Posterior cingulate gyrus (tissue), 11 donors: Measurements from ENCODE around the gene KIFAP3.
A peak's percentile ranks its signal among the peaks of the same experiment; 100 is the strongest.

Experiments
- DNase-seq, 10 donors: peaks; one replicate each; pipeline versions ENCODE4 v3.0.0 to v3.0.0-alpha.2; 2020 to 2021; ENCODE audit warnings: mixed read lengths in 3 of 10
- intact Hi-C: fragments of 100-400 bp; cut with DNase I; formaldehyde crosslinking; loops from one replicate; pipeline ENCODE4 v1.15.1; 2023

The KIFAP3 gene

GRCh38 chr1:169999761-170000160 lies 74.7 kb downstream of the KIFAP3 start:
- intact Hi-C loops, result no loop called here
- no peak for DNase-seq

GRCh38 chr1:169999331-169999741 lies 75.2 kb downstream of the KIFAP3 start:
- DNase-seq, result peak in 2 of 10 donors; percentile 4 to 7

DNA sequence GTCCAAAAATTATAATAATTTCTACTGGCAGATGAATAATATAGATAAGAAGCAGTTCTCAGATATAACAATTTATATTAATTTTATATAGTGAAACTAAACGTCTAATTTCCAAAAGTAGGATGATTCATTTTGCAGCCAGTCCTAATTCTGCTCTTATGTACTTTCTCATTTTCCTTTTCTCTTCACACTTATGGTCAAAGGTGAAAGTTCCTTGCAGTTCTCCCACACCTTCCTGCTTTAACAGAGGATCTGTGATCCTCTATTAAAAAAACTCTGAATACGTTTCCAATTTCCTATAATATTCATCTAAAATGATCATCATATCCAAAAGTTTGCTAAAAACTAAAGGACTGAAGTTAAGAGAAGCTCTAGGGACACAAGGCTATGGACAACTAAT lies 78.5 kb downstream of the KIFAP3 start:
- intact Hi-C loops, result no loop called here
- no peak for DNase-seq

More at GRCh38 chr1:169999331-169999741, 75.2 kb downstream of the KIFAP3 start:
- intact Hi-C loops, result no loop called here

GRCh38 chr1:169989246-169989645 lies 85.2 kb downstream of the KIFAP3 start:
- intact Hi-C loops, result no loop called here
- DNase-seq, result no peak

DNA sequence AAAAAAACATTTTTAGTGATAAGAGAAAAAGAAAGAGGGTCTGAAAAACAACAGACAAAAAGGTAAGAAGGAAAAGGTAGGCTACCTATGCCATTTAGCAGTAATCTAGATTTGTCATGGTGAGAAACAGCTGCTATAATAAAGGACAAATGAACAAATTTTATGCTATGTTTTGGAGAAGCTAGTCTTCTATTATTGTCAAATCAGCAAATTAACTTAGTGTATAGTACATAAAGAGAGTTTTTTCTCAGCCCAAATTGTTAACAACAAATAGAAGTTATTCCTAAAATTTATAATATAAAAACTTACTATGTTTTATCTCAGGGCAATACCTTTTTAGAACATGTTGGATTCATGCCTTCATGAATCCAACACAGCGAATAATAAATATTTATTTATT lies 88.7 kb downstream of the KIFAP3 start:
- intact Hi-C loops, result no loop called here

DNA sequence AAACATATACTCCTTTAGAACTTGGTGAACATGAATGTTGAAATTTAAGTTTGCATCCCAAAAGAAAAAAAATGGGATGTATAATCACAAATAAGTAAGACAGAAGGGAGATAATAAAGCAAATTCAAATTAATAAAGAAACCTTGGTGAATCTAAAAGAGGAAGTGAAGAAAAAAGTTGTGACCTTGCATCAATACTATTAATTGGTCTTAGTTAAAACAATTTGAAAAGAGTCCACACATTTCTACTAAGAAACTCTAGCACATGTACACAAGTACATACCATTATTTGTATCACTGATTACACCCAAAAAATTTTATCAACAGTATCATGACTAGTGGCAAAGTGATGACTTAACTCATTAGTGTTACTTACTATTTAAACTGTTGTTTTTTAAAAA lies 100.4 kb downstream of the KIFAP3 start:
- DNase-seq, result no peak
- intact Hi-C loops, result no loop called here

More for the DNA sequence above, 88.7 kb downstream of the KIFAP3 start:
- no peak for DNase-seq

DNA sequence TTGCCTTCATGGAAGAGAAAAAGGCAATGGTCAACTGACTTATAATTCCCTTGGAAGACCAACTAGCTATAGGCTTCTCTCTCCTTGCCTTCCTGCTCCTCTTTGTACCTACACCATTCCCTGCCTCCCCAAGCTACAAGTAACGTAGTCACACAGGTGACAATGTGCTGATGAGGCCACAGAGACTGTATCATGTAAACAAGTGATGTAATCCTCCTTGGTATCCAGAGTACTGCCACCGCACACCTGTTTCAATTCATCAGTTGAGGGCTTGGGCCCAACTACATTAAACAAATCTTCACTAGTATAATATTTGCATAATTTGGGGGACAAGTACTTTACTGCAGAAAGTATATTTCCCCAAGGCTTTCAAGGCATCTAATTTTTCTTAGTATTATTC lies 104.4 kb downstream of the KIFAP3 start:
- intact Hi-C loops, result no loop called here
- no peak for DNase-seq

- DNase-seq, result no peak
- intact Hi-C loops, result no loop called here
Observed at GRCh38 chr1:169968174-169968573, 106.3 kb downstream of the KIFAP3 start.

GRCh38 chr1:169964206-169964605 lies 110.3 kb downstream of the KIFAP3 start:
- no peak for DNase-seq
- intact Hi-C loops, result no loop called here

- intact Hi-C loops, result no loop called here
- DNase-seq, result no peak
Observed at GRCh38 chr1:169959686-169960085, 114.8 kb downstream of the KIFAP3 start.

- intact Hi-C loops, result no loop called here
- DNase-seq, result no peak
Observed at GRCh38 chr1:169958987-169959386, 115.5 kb downstream of the KIFAP3 start.

- no peak for DNase-seq
- intact Hi-C loops, result no loop called here
Observed at GRCh38 chr1:169957884-169958283, 116.6 kb downstream of the KIFAP3 start.

DNA sequence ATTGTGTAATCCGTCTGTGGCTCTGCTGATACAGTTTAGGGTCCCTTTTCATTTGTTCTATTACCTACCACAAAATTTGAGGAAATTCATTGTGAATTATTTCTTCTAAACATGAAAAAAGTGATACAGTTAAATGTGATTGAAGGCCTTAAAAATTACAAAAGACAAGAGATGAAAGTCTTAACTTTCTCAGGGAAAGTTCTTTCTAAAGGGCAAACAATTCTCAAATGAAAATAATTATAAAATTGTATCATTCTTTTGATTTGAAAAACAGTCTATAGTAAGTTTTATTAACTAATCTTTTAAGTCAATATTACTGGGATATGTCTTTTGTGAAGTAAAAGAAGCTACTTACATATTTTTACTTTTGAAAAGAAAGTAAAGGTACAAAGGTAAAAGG lies 123.4 kb downstream of the KIFAP3 start:
- intact Hi-C loops, result no loop called here
- DNase-seq, result no peak

- DNase-seq, result no peak
- intact Hi-C loops, result no loop called here
Observed at GRCh38 chr1:169949139-169949538, 125.4 kb downstream of the KIFAP3 start.

DNA sequence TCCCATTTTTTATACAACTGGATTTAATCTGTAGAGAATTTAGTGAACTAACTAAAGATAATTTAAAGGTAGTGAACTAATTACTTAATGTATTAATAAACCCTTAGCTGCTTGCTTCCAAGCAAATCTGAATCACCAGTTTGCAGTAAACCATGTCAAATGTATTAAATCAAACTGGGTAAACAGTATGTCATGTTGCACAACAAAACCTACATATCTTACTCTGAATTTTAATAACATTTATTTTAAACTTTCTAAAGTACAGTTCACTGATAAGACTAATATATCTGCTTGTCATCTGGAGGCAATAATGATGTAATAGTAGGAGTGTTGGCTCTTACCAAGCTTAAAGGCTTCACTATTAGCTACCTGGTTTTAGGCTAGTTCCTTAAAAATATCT lies 128.3 kb downstream of the KIFAP3 start:
- intact Hi-C loops, result no loop called here
- DNase-seq, result no peak

- DNase-seq, result peak in 4 of 10 donors; percentile 19 to 85 (median 45)
Observed at GRCh38 chr1:169945181-169945580, 129.3 kb downstream of the KIFAP3 start.

DNA sequence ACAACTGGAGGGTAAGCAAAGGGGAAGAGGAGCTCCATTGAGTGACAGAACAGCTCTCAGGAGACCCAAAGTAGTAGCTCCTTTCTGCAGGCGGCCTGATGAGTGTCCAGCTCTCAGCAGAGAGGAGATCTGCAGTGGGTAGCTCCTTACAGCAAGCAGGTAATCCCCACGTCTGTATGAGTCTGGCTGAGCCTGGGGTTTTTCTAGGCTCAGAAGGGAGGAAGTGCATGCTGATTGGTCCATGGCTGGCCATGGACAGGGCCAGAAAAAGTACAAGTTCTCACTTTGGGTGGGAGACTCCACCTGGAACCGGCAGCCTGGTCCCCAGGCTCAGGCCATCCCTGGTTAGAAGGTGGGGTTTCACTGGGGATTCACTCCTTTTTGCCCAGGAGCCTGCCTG lies 129.9 kb downstream of the KIFAP3 start:
- DNase-seq, result peak in 1 of 10 donors; percentile 53
- intact Hi-C loops, result no loop called here

More at GRCh38 chr1:169945181-169945580, 129.3 kb downstream of the KIFAP3 start:
- intact Hi-C loops, result no loop called here

GRCh38 chr1:169943963-169944526 lies 130.4 kb downstream of the KIFAP3 start:
- peak in 2 of 10 donors; percentile 53 to 70 for DNase-seq
- intact Hi-C loops, result no loop called here

DNA sequence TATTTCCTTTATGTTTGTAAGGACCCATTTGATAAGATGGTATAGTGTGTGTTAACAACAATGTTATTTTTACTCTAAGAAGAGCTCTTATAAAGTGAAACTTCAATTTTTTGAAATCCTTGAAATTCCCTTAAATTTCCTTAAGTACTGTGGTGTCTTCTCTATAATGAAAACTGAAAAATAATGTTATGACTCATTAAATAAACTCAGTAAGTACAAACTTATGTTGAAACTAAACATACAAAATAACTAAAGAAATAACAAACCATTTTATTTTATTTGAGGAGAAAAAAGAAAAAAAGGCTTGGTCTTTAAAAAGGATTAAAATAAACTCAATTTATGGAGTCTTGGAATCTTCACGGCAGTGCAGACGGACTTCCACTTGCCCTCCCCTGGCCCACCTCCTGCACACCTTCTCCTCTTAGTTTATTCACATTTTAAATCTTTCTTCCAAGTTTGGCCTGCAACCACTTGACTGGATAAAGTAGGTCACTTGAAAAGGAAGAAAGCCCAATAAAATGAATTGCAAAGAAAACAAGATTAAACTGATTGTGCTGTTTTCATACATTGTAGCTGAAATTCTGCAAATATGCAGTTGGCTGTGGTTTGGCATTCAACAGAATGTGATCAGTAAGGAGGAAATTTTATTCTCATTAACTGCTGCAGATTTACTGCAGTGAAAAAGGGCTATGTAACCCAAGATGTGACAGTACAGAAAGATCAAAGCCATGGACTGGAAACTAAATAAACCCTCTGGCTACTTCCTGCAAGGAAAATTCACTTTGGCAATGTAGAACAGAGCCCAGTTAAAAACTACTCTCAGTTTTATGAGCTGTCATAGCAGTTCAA lies 132.3 kb downstream of the KIFAP3 start:
- peak in 1 of 10 donors; percentile 25 for DNase-seq
- intact Hi-C loops, result no loop called here

DNA sequence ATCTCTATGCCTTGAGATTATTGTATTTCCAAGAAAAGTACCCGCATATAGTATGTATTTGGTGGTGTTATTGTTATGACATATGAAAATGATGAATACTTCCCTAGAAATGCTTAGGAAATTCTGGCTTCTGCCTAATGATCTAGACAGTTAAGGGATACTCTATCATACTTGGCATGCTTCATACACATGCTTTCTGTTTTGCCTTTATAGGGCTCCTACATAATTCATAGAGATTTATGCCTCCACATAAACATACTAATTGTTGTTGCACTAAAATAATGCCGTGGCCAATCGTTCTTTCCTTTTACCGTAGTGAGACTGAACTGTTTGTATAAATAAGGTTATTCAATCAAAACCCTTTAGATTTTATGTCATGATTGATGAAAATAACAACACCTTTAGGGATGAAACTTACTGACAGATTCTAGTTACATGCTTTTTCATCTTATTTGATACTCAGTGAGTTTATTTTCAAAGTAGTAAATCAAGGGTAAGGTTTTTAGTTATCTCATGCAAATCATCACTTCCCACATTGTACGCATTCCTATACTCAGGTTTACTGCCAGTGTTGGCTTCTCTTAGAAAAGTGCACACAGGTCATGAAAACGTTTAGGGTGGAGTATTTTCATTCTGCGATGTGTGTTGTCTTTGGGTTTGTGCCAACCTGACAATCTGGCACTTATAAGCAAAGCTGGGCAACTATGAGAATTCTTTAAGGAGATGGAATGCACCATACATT lies 140.3 kb downstream of the KIFAP3 start:
- intact Hi-C loops, result no loop called here
- DNase-seq, result no peak

- intact Hi-C loops, result no loop called here
- DNase-seq, result no peak
Observed at GRCh38 chr1:169931795-169932231, 142.7 kb downstream of the KIFAP3 start.
